H9 (cell line): ENCODE results near the gene ZNF814. TPM values are rescaled to one million over a fixed set of nuclear protein-coding genes. Genes with fewer than 3 reads are reported as not detected.
"Not testable (repeated sequence)": the region's sequence is repeated elsewhere in the genome, so short reads cannot be mapped to it uniquely, and the experiment has no call there.

ENCODE experiments used
- DNase-seq: peaks from one replicate; pipeline ENCODE4 v3.0.0-alpha.2; 2017
- H2AFZ ChIP-seq: one replicate; pipeline ENCODE4 v1.6.1; 2013; ENCODE audit warnings: mild to moderate bottlenecking, low read length, control low read depth, moderate library complexity
- H2AK5ac ChIP-seq: 2 replicates; pipeline ENCODE4 v1.6.1; 2013; ENCODE audit warnings: low read length, control low read depth, mixed read lengths; ENCODE audit not compliant: insufficient read length
- H2BK120ac ChIP-seq: one replicate; pipeline ENCODE4 v1.6.1; 2013; ENCODE audit warnings: low read depth, mild to moderate bottlenecking, low read length, control low read depth, inconsistent platforms; ENCODE audit not compliant: poor library complexity, severe bottlenecking
- H2BK12ac ChIP-seq: 2 replicates; pipeline ENCODE4 v1.6.1; 2013; ENCODE audit warnings: low read length, control low read depth, mixed read lengths, low read depth; ENCODE audit not compliant: insufficient read length
- H2BK15ac ChIP-seq: 2 replicates; pipeline ENCODE4 v1.6.1; 2013; ENCODE audit warnings: low read depth, low read length, control low read depth
- H2BK20ac ChIP-seq: one replicate; pipeline ENCODE4 v1.6.1; 2013; ENCODE audit warnings: low read depth, mild to moderate bottlenecking, low read length, control low read depth, inconsistent platforms; ENCODE audit not compliant: poor library complexity, severe bottlenecking
- H2BK5ac ChIP-seq: 2 replicates; pipeline ENCODE4 v1.6.1; 2013; ENCODE audit warnings: low read length, control low read depth, mixed read lengths; ENCODE audit not compliant: insufficient read length
- H3K14ac ChIP-seq: 2 replicates; pipeline ENCODE4 v1.6.1; 2013; ENCODE audit warnings: low read length, control low read depth; ENCODE audit not compliant: insufficient read depth
- H3K18ac ChIP-seq: 2 replicates; pipeline ENCODE4 v1.6.1; 2013; ENCODE audit warnings: low read depth, mild to moderate bottlenecking, mixed read lengths, low read length, control low read depth; ENCODE audit not compliant: insufficient read length
- H3K23ac ChIP-seq: 2 replicates; pipeline ENCODE4 v1.6.1; 2013; ENCODE audit warnings: low read length, control low read depth, mixed read lengths, low read depth; ENCODE audit not compliant: insufficient read length
- H3K23me2 ChIP-seq: 2 replicates; pipeline ENCODE4 v1.6.1; 2013; ENCODE audit warnings: low read depth, mild to moderate bottlenecking, mixed read lengths, low read length, control low read depth; ENCODE audit not compliant: insufficient read length, poor library complexity, severe bottlenecking
- H3K27ac ChIP-seq: 2 replicates; pipeline ENCODE4 v1.5.1; 2013; ENCODE audit warnings: low read length, control low read depth, mixed read lengths, low read depth; ENCODE audit not compliant: insufficient read length
- H3K27me3 ChIP-seq: 2 replicates; pipeline ENCODE4 v1.6.1; 2013; ENCODE audit warnings: low read length, control low read depth, inconsistent platforms; ENCODE audit not compliant: insufficient read depth
- H3K4ac ChIP-seq: 2 replicates; pipeline ENCODE4 v1.6.1; 2013; ENCODE audit warnings: low read depth, mild to moderate bottlenecking, control low read depth, inconsistent platforms, low read length, moderate library complexity
- H3K4me1 ChIP-seq: 2 replicates; pipeline ENCODE4 v1.6.1; 2013; ENCODE audit warnings: low read length, control low read depth, inconsistent platforms; ENCODE audit not compliant: insufficient read depth
- H3K4me2 ChIP-seq: 2 replicates; pipeline ENCODE4 v1.6.1; 2013; ENCODE audit warnings: low read length, control low read depth, mixed read lengths; ENCODE audit not compliant: insufficient read length, insufficient read depth
- H3K56ac ChIP-seq: 2 replicates; pipeline ENCODE4 v1.6.1; 2013; ENCODE audit warnings: low read depth, mild to moderate bottlenecking, mixed read lengths, low read length, control low read depth; ENCODE audit not compliant: insufficient read length
- H3K79me1 ChIP-seq: 2 replicates; pipeline ENCODE4 v1.6.1; 2013; ENCODE audit warnings: low read depth, mild to moderate bottlenecking, moderate library complexity, low read length, control low read depth, inconsistent platforms; ENCODE audit not compliant: insufficient read depth, poor library complexity, severe bottlenecking
- H3K79me2 ChIP-seq: 2 replicates; pipeline ENCODE4 v1.6.1; 2013; ENCODE audit warnings: low read length, control low read depth, inconsistent platforms; ENCODE audit not compliant: insufficient read depth
- H3K9ac ChIP-seq: 2 replicates; pipeline ENCODE4 v1.6.1; 2013; ENCODE audit warnings: low read length, control low read depth, mixed read lengths; ENCODE audit not compliant: insufficient read length; ENCODE audit errors: extremely low read depth
- H3K9me3 ChIP-seq: one replicate; pipeline ENCODE4 v1.6.1; 2013; ENCODE audit warnings: low read depth, low read length, inconsistent platforms; ENCODE audit not compliant: control insufficient read depth
- H3T11ph ChIP-seq: one replicate; pipeline ENCODE4 v1.6.1; 2013; ENCODE audit warnings: mild to moderate bottlenecking, low read length, control low read depth, inconsistent platforms
- H4K20me1 ChIP-seq: one replicate; pipeline ENCODE4 v1.6.1; 2013; ENCODE audit not compliant: control insufficient read depth, insufficient read length, insufficient read depth
- H4K5ac ChIP-seq: 2 replicates; pipeline ENCODE4 v1.6.1; 2013; ENCODE audit warnings: low read depth, mild to moderate bottlenecking, mixed read lengths, low read length, control low read depth; ENCODE audit not compliant: insufficient read length
- H4K8ac ChIP-seq: replicated peaks from 2 replicates; pipeline ENCODE4 v1.6.1; 2013; ENCODE audit warnings: low read length, control low read depth, mixed read lengths, low read depth; ENCODE audit not compliant: insufficient read length
- H4K91ac ChIP-seq: 2 replicates; pipeline ENCODE4 v1.6.1; 2013; ENCODE audit warnings: low read depth, mild to moderate bottlenecking, moderate library complexity, mixed read lengths, low read length, control low read depth; ENCODE audit not compliant: insufficient read length
- H3K27ac Mint-ChIP-seq, 3 experiments: 2 replicates in 2 of 3; 3 replicates in 1 of 3; pipeline ENCODE4 v1.8.0; 2020 to 2021; ENCODE audit warnings: mixed read lengths in 3 of 3, mild to moderate bottlenecking in 1 of 3, moderate library complexity in 1 of 3
- H3K27me3 Mint-ChIP-seq: 2 replicates; pipeline ENCODE4 v1.8.0; 2021; ENCODE audit warnings: low read depth, mild to moderate bottlenecking, moderate library complexity, mixed read lengths
- H3K36me3 Mint-ChIP-seq, 3 experiments: 2 replicates in 2 of 3; 3 replicates in 1 of 3; pipeline ENCODE4 v1.8.0; 2020 to 2021; ENCODE audit warnings: low read depth in 3 of 3, mixed read lengths in 3 of 3; ENCODE audit not compliant: insufficient read depth in 1 of 3
- H3K4me1 Mint-ChIP-seq, 2 experiments: 2 replicates each; pipeline ENCODE4 v1.8.0; 2020; ENCODE audit warnings: mixed read lengths in 2 of 2
- H3K4me3 Mint-ChIP-seq, 2 experiments: 2 replicates in 1 of 2; 3 replicates in 1 of 2; pipeline ENCODE4 v1.8.0; 2020 to 2021; ENCODE audit warnings: mild to moderate bottlenecking in 2 of 2, mixed read lengths in 2 of 2, moderate library complexity in 1 of 2
- H3K9me3 Mint-ChIP-seq, 2 experiments: 2 replicates in 1 of 2; 3 replicates in 1 of 2; pipeline ENCODE4 v1.8.0; 2020; ENCODE audit warnings: mild to moderate bottlenecking in 2 of 2, mixed read lengths in 2 of 2, moderate library complexity in 1 of 2
- WGBS: extraction: QIAGEN DNeasy Blood & Tissue Kit; methylation state at CpG from one replicate; pipeline ENCODE4 v1.1.7; 2013; ENCODE audit warnings: missing lambda C conversion rate, low lambda C conversion rate, mixed read lengths; ENCODE audit not compliant: insufficient read length; ENCODE audit errors: extremely low coverage; 5-methylcytosine and 5-hydroxymethylcytosine counted together
- total RNA-seq: library from RNA; stranded (reverse); gene quantifications from 2 replicates; pipeline ENCODE4 v1.2.1, GENCODE V29; 2021
- TF ChIP-seq, protein P1 (sequence below): fragments of 200-600 bp; sonication (generic); conservative IDR thresholded peaks from 3 replicates; pipeline ENCODE4 v1.8.0; 2021; ENCODE audit warnings: antibody characterized with exemption, mild to moderate bottlenecking

Gene ZNF814
- total RNA-seq, 1 experiment from 2014 or later: 103 TPM

DNA sequence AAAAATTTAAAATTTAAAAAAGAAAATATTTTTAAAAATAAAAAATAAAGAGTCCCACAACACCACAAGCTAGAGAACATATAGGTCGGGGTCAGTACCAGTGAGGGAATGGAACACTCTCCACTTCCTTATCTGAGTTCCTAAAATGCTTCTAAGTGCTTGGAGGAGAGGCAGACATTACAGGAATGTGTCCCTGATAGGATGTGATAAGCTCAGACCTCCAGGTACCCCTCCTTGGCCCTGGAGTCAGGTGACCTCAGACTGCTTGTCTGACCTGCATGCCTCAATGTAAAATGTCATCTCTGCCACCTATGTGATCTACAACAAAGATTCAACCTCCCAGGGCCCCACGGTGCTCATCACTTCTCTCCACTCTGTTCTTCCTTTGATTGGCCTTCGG is 2.8 kb downstream of the ZNF814 start:
- H3K4me1 Mint-ChIP-seq: peaks cover 38 to 48% of the 10 kb centered on the region in 2 experiments
- no peaks in the 10 kb centered on the region for H3K79me1 ChIP-seq
- H3K9me3 Mint-ChIP-seq: peaks cover 0 to 16% of the 10 kb centered on the region in 2 experiments; a peak in 3 of 5 replicates
- no peak overlapping the region for H2BK20ac ChIP-seq
- H4K5ac ChIP-seq: no peak overlapping the region
- H3K27me3 ChIP-seq: no peaks in the 10 kb centered on the region
- no CpG with 5 or more reads among the region's 3 CpGs for WGBS
- no peak overlapping the region for H2AFZ ChIP-seq
- no peak overlapping the region for H3K23ac ChIP-seq
- no peaks in the 10 kb centered on the region for H4K20me1 ChIP-seq
- peaks cover 43 to 55% (median 49%) of the 10 kb centered on the region in 3 experiments for H3K36me3 Mint-ChIP-seq
- H2BK15ac ChIP-seq: no peak overlapping the region
- H3K9ac ChIP-seq: no peak overlapping the region
- H3K4me1 ChIP-seq: 0 out of 2 replicates have a peak, but pooled peaks cover 3% of the 10 kb centered on the region
- no peak overlapping the region for H3K14ac ChIP-seq
- H3K27me3 Mint-ChIP-seq: no peaks in the 10 kb centered on the region
- no peak overlapping the region for H3T11ph ChIP-seq
- H3K27ac Mint-ChIP-seq: peak overlapping the region; percentile 83 to 97 (median 89)
- H4K91ac ChIP-seq: no peak overlapping the region
- TF ChIP-seq, protein P1, sequence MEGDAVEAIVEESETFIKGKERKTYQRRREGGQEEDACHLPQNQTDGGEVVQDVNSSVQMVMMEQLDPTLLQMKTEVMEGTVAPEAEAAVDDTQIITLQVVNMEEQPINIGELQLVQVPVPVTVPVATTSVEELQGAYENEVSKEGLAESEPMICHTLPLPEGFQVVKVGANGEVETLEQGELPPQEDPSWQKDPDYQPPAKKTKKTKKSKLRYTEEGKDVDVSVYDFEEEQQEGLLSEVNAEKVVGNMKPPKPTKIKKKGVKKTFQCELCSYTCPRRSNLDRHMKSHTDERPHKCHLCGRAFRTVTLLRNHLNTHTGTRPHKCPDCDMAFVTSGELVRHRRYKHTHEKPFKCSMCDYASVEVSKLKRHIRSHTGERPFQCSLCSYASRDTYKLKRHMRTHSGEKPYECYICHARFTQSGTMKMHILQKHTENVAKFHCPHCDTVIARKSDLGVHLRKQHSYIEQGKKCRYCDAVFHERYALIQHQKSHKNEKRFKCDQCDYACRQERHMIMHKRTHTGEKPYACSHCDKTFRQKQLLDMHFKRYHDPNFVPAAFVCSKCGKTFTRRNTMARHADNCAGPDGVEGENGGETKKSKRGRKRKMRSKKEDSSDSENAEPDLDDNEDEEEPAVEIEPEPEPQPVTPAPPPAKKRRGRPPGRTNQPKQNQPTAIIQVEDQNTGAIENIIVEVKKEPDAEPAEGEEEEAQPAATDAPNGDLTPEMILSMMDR: no peak
- H3K18ac ChIP-seq: no peak overlapping the region
- no peak overlapping the region for H3K27ac ChIP-seq
- H2BK5ac ChIP-seq: no peak overlapping the region
- H3K4ac ChIP-seq: no peak overlapping the region
- no peak overlapping the region for H2BK120ac ChIP-seq
- no peak overlapping the region for H3K56ac ChIP-seq
- H4K8ac ChIP-seq: no peak overlapping the region
- peaks cover 10% of the 10 kb centered on the region for H3K23me2 ChIP-seq
- DNase-seq: no peak
- no peak overlapping the region for H2AK5ac ChIP-seq
- H3K79me2 ChIP-seq: peaks cover 46% of the 10 kb centered on the region
- no peak overlapping the region for H2BK12ac ChIP-seq
- peak overlapping the region; percentile 93 to 95 for H3K4me3 Mint-ChIP-seq
- peak overlapping the region; percentile 51 for H3K4me2 ChIP-seq
- H3K9me3 ChIP-seq: no peaks in the 10 kb centered on the region

DNA sequence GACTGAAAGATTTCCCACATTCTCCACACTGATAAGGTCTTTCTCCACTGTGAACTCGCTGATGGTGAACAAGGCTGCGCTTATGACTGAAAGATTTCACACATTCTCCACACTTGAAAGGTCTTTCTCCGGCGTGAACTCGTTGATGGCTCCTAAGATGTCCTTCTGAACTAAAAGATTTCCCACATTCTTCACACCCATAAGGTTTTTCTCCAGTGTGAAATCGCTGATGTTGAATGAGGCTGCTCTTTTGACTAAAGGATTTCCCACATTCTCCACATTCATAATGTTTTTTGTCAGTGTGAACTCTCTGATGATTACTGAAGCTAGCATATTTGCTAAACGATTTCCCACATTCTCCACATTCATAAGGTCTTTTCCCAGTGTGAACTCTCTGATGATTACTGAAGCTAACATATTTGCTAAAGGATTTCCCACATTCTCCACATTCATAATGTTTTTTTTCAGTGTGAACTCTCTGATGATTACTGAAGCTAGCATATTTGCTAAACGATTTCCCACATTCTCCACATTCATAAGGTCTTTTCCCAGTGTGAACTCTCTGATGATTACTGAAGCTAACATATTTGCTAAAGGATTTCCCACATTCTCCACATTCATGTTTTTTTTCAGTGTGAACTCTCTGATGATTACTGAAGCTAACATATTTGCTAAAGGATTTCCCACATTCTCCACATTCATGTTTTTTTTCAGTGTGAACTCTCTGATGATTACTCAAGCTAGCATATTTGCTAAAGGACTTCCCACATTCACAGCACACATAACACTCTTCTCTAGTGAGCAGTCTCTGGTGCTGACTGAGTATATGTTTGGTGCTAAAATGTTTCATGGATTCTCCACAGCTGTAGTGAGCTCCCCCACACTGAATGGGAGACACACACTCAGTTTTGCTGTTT is 14.7 kb downstream of the ZNF814 start:
- H4K20me1 ChIP-seq, H4K91ac ChIP-seq, H2BK120ac ChIP-seq, H3K27me3 ChIP-seq, H2BK15ac ChIP-seq, H3K27me3 Mint-ChIP-seq, H3K27ac Mint-ChIP-seq, H3K4me1 ChIP-seq, H3K56ac ChIP-seq, DNase-seq, H3K4ac ChIP-seq, H2AFZ ChIP-seq, H3K4me3 Mint-ChIP-seq, H3K79me1 ChIP-seq, H3K18ac ChIP-seq, H3K4me1 Mint-ChIP-seq, H3K14ac ChIP-seq, H4K8ac ChIP-seq, H2BK5ac ChIP-seq, H3T11ph ChIP-seq, H2BK12ac ChIP-seq, H4K5ac ChIP-seq, H2AK5ac ChIP-seq, H3K9ac ChIP-seq, H3K4me2 ChIP-seq, H3K23me2 ChIP-seq, H3K27ac ChIP-seq, H3K23ac ChIP-seq, H2BK20ac ChIP-seq: not testable (repeated sequence)
- WGBS: no CpG with 5 or more reads among the region's 8 CpGs
- Mint-ChIP-seq H3K36me3 (peaks cover 87 to 94% (median 93%) of the 10 kb centered on the region in 3 experiments), H3K9me3 (peaks cover 66 to 75% of the 10 kb centered on the region in 2 experiments)
- peaks cover 20% of the 10 kb centered on the region; the same call in 1 of the 2 replicates for H3K79me2 ChIP-seq
- peaks cover 44% of the 10 kb centered on the region for H3K9me3 ChIP-seq
